K562 (cell line): ENCODE data around the gene EN1. TPM values are rescaled to one million over a fixed set of nuclear protein-coding genes. Genes with fewer than 3 reads are reported as not detected.
A peak's percentile ranks its signal among the peaks of the same experiment; 100 is the strongest.

Experiments
- CHD7 ChIP-seq: fragments of 200-600 bp; sonication (generic); IDR thresholded peaks from one replicate; pipeline ENCODE4 v1.6.1; 2012; ENCODE audit warnings: mild to moderate bottlenecking, low read depth, low read length, inconsistent platforms
- KHSRP ChIP-seq: fragments of 450-650 bp; IDR thresholded peaks from 2 replicates; pipeline ENCODE4 v1.6.1; 2017
- MYC ChIP-seq, 2 experiments: fragments of 250-450 bp in 1 of 2; sonication (Bioruptor Pico) in 1 of 2; IDR thresholded peaks; 2 replicates each; pipeline versions ENCODE4 v1.5.1 to v1.6.1; 2012 to 2021; ENCODE audit warnings: low read depth in 2 of 2, borderline replicate concordance in 1 of 2, improper control_type of control experiment in 1 of 2, low read length in 1 of 2, mild to moderate bottlenecking in 1 of 2, moderate library complexity in 1 of 2
- RBFOX2 ChIP-seq: fragments of 200-400 bp; formaldehyde crosslinking; IDR thresholded peaks from 2 replicates; pipeline ENCODE4 v1.6.1; 2017; ENCODE audit warnings: low read depth, mild to moderate bottlenecking, low read length, moderate library complexity
- TEAD1 ChIP-seq, 2 experiments: fragments of 450-650 bp in 1 of 2; sonication (generic) in 1 of 2; formaldehyde crosslinking; IDR thresholded peaks; 2 replicates each; pipeline versions ENCODE4 v1.4.0 to v1.8.0; 2020 to 2022; ENCODE audit warnings: mild to moderate bottlenecking in 2 of 2, missing genetic modification reagents in 1 of 2
- VEZF1 ChIP-seq: fragments of 200-800 bp; sonication (Bioruptor generic); IDR thresholded peaks from 2 replicates; pipeline ENCODE4 v1.6.1; 2017; ENCODE audit warnings: missing genetic modification characterization, missing compliant biosample characterization
- polyA plus RNA-seq, 8 experiments: library from polyadenylated mRNA; depleted of rRNA in 4 of 8; stranded (reverse) in 5 of 8; unstranded in 3 of 8; fragments of >200 nt; fragmentation: Nextera tagmentation in 2 of 8; fragmentation: Illumina TruSeq in 1 of 8; extraction: Ambion mirVana in 2 of 8; extraction: Trizol in 1 of 8; gene quantifications; 2 replicates each; pipeline versions ENCODE4 v1.2.1 to v1.2.3, GENCODE V29; 2011 to 2014; ENCODE audit warnings: inconsistent platforms in 1 of 8, missing spikeins in 1 of 8
- total RNA-seq, 7 experiments: library from RNA; depleted of rRNA in 6 of 7; stranded (reverse); fragments of >200 nt in 6 of 7; fragmentation: Illumina TruSeq in 2 of 7; extraction: Trizol in 2 of 7; gene quantifications; 2 replicates each; pipeline versions ENCODE4 v1.2.1 to v1.2.3, GENCODE V29; 2011 to 2021; ENCODE audit warnings: low replicate concordance in 1 of 7

The EN1 gene
- total and polyA plus RNA-seq, 9 of the 15 experiments (the other 6 are each of a cell fraction or from before 2014, with no cell fraction given), result 0.06 to 2.0 (median 0.51) TPM

DNA sequence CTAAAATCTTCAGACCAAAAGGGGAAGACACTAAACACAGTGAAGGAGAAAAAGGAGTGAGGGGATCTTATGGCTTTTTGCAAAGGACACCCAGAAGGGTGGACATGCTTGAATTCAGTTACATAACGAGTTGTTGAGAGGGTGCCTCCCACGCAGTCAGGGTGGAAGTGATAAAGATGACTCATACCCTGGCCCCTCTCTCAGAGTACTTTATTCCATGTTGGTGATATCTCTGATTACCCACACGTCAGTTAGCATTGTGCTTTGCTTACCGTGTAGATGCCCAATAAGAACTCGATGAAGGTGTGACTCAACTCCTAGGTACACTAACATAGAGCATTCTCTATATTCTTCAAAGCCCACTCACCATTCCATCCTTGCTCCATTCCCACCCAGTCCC lies 44.4 kb downstream of the EN1 start (continued):
- TF ChIP-seq CHD7 (no peak), RBFOX2 (no peak), KHSRP (0 out of 2 replicates have a peak, but pooled peaks have one; percentile 51), TEAD1 (CRISPR knock-in tag; IDR thresholded peaks at IDR 0.05) (no peak), VEZF1 (CRISPR knock-in tag) (peak; percentile 60), MYC (IDR thresholded peaks at IDR 0.05; ENCODE audit: low read depth, low read length) (peak; percentile 46; the same call in 1 of the 2 replicates), MYC (CRISPR knock-in tag; IDR thresholded peaks at IDR 0.05; ENCODE audit: borderline replicate concordance, low read depth) (no peak)
